HL-60 (cell line): ENCODE data around the gene PAH.

ENCODE experiments used
- POLR2AphosphoS5 ChIP-seq: IDR thresholded peaks from 2 replicates; pipeline ENCODE4 v1.6.1; 2012; ENCODE audit warnings: low read depth
- TF ChIP-seq, protein P1 (sequence below): IDR thresholded peaks from one replicate; pipeline ENCODE4 v1.5.1; 2011; ENCODE audit warnings: low read length, control low read depth, inconsistent platforms; ENCODE audit not compliant: insufficient read depth

DNA sequence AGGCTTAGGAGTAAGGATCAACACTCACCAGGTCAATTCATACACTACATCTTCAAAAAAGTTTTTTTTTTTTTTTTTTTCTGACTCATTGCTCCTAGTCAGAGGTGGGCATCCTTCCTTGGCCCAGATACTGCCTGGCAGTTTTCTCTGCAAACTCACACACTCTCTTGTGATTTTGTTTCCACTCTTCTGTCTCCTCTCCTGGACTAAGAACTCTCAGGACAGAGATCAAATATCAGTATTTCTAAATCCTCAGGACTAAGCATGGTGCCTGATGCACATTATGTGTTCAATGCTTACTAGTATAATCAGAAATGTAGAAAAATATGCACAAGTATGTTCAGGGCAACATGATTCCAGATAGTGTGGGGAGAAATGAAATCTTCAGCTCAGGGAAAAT, 10.2 kb upstream of the PAH start:
- TF ChIP-seq, protein P1, sequence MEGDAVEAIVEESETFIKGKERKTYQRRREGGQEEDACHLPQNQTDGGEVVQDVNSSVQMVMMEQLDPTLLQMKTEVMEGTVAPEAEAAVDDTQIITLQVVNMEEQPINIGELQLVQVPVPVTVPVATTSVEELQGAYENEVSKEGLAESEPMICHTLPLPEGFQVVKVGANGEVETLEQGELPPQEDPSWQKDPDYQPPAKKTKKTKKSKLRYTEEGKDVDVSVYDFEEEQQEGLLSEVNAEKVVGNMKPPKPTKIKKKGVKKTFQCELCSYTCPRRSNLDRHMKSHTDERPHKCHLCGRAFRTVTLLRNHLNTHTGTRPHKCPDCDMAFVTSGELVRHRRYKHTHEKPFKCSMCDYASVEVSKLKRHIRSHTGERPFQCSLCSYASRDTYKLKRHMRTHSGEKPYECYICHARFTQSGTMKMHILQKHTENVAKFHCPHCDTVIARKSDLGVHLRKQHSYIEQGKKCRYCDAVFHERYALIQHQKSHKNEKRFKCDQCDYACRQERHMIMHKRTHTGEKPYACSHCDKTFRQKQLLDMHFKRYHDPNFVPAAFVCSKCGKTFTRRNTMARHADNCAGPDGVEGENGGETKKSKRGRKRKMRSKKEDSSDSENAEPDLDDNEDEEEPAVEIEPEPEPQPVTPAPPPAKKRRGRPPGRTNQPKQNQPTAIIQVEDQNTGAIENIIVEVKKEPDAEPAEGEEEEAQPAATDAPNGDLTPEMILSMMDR = no peak
- no peak for TF ChIP-seq POLR2AphosphoS5
